ENCODE measurements around the gene GGPS1.

DNA sequence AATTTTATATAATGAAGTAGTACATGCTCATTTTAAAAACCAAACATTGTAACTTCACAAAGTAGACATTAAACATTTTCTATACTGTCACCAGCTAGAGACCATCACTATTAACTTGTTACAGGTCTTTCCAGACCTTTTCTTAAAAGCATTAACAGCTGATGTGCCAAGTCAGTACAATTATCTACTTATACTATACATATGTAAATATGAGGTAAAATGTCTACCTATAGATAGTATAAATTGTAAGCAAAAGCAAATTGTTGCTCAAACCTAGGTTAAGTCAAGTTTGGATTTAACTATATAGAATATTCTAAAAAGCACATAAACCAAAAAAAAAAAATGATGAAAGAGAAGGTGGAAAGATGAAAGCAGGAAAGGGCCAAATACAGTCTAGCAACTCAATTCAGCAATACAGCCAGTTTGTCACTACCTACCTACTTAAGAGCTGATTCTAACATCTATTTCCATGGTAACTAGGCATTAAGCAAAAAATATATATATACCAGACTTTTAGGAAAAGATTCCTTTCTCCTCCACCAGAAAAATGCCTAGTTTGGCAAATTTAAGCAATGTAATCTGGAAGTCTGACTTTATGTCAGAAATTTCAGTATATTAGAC lies 34.9 kb upstream of the GGPS1 start:
- TF ChIP-seq RAD21 (conservative IDR thresholded peaks at IDR 0.05): no peak
- TF ChIP-seq EP300 (conservative IDR thresholded peaks at IDR 0.05; ENCODE audit: poor library complexity, severe bottlenecking): no peak
- TF ChIP-seq SMC3 (conservative IDR thresholded peaks at IDR 0.05; ENCODE audit: poor library complexity): no peak
- TF ChIP-seq, protein P1, sequence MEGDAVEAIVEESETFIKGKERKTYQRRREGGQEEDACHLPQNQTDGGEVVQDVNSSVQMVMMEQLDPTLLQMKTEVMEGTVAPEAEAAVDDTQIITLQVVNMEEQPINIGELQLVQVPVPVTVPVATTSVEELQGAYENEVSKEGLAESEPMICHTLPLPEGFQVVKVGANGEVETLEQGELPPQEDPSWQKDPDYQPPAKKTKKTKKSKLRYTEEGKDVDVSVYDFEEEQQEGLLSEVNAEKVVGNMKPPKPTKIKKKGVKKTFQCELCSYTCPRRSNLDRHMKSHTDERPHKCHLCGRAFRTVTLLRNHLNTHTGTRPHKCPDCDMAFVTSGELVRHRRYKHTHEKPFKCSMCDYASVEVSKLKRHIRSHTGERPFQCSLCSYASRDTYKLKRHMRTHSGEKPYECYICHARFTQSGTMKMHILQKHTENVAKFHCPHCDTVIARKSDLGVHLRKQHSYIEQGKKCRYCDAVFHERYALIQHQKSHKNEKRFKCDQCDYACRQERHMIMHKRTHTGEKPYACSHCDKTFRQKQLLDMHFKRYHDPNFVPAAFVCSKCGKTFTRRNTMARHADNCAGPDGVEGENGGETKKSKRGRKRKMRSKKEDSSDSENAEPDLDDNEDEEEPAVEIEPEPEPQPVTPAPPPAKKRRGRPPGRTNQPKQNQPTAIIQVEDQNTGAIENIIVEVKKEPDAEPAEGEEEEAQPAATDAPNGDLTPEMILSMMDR (IDR thresholded peaks at IDR 0.05; ENCODE audit: poor library complexity, severe bottlenecking): no peak
- TF ChIP-seq EZH2 (IDR thresholded peaks at IDR 0.05; ENCODE audit: borderline replicate concordance, insufficient read depth, low read length, poor library complexity, severe bottlenecking): no peak
- TF ChIP-seq POLR2AphosphoS5 (IDR thresholded peaks at IDR 0.05): no peak
- no peak for TF ChIP-seq TAF1 (IDR thresholded peaks at IDR 0.05; ENCODE audit: low read depth)
